DOHH2 (cell line): Measurements from ENCODE around the gene KRTAP1-5.

Source experiments
- EZH2phosphoT487 ChIP-seq: fragments of 200-600 bp; sonication (generic); IDR thresholded peaks from 2 replicates; pipeline ENCODE4 v1.6.1; 2017; ENCODE audit warnings: borderline replicate concordance, mild to moderate bottlenecking, antibody characterized with exemption, low read length, moderate library complexity, mixed read lengths
- TF ChIP-seq, protein P1 (sequence below): fragments of 200-600 bp; sonication (generic); IDR thresholded peaks from one replicate; pipeline ENCODE4 v1.5.1; 2014; ENCODE audit warnings: antibody characterized with exemption, mild to moderate bottlenecking, low read depth, low read length; ENCODE audit not compliant: poor library complexity, severe bottlenecking

DNA sequence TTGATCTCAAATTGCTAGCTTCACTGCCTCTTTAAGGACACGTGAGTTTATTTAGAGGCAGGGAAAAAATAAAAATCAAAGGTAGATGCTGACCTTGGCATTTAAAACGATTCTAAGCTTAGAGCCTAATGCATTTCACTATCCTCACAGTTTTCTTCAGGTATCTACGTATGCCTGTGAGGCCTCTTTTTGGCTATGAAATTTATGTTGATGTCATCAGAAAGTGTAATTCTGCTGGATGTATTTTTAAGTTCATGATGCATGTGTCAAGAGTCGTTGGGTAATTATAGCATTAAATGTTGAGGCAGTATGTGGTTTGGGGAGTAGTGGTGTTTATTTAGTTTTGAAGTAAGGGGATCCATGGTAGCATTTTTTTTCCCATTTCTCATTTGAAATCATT is 23.1 kb downstream of the KRTAP1-5 start:
- TF ChIP-seq, protein P1, sequence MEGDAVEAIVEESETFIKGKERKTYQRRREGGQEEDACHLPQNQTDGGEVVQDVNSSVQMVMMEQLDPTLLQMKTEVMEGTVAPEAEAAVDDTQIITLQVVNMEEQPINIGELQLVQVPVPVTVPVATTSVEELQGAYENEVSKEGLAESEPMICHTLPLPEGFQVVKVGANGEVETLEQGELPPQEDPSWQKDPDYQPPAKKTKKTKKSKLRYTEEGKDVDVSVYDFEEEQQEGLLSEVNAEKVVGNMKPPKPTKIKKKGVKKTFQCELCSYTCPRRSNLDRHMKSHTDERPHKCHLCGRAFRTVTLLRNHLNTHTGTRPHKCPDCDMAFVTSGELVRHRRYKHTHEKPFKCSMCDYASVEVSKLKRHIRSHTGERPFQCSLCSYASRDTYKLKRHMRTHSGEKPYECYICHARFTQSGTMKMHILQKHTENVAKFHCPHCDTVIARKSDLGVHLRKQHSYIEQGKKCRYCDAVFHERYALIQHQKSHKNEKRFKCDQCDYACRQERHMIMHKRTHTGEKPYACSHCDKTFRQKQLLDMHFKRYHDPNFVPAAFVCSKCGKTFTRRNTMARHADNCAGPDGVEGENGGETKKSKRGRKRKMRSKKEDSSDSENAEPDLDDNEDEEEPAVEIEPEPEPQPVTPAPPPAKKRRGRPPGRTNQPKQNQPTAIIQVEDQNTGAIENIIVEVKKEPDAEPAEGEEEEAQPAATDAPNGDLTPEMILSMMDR = no peak
- no peak for TF ChIP-seq EZH2phosphoT487
